GM21528 (cell line): ENCODE measurements around the gene FRMD3.
"Not testable (repeated sequence)": the region's sequence is repeated elsewhere in the genome, so short reads cannot be mapped to it uniquely, and the experiment has no call there.

Experiments used
- ATAC-seq: cut with Tn5 transposase; IDR thresholded peaks from one replicate; pipeline ENCODE4 v1.9.1; 2021; ENCODE audit warnings: mild to moderate bottlenecking, moderate library complexity; ENCODE audit not compliant: unreplicated experiment, low FRiP score

The FRMD3 gene

DNA sequence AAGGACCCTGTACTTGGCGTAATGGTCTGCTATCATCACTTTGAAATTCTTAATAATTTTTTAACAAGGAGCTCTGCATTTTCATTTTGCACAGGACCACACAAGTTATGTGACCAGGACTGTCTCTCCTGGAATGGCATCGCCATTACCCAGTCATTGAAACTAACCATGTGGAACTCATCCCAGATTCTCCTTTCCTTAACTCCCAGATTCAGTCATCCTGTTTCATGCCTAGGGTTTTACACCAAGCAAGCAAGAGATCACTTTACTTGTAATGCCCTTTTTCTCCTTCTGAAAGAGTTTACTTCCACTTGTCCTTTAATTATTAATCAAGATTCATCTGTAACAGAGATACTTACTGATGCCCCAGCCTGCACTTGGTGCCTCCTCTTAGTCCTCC lies 12.0 kb downstream of the FRMD3 start:
- ATAC-seq: no peak

- ATAC-seq: no peak
Measured at GRCh38 chr9:83523684-83524083, 14.5 kb downstream of the FRMD3 start.

- no peak for ATAC-seq
Measured at GRCh38 chr9:83521411-83521810, 16.8 kb downstream of the FRMD3 start.

DNA sequence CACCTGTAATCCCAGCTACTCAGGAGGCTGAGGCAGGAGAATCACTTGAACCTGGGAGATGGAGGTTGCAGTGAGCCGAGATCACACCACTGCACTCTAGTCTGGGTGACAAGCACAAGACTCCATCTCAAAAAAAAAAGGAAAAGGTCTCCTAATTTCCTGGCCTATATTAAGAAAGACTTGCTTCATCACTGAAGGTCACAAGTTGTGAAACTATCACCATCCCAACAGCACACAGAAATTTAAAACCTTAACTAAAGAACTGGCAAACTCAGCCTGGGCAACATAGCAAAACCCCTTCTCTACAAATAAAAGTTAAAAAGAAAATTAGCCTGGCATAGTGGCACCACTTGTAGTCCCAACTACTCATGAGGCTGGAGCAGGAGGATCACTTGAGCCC lies 17.2 kb downstream of the FRMD3 start:
- ATAC-seq: no peak

GRCh38 chr9:83520292-83520691 lies 17.9 kb downstream of the FRMD3 start:
- no peak for ATAC-seq

GRCh38 chr9:83517980-83518379 lies 20.2 kb downstream of the FRMD3 start:
- ATAC-seq: not testable (repeated sequence)

- no peak for ATAC-seq
Measured at GRCh38 chr9:83514767-83515166, 23.4 kb downstream of the FRMD3 start.

GRCh38 chr9:83512621-83513020 lies 25.6 kb downstream of the FRMD3 start:
- no peak for ATAC-seq

GRCh38 chr9:83511051-83511450 lies 27.1 kb downstream of the FRMD3 start:
- peak; percentile 91 for ATAC-seq

DNA sequence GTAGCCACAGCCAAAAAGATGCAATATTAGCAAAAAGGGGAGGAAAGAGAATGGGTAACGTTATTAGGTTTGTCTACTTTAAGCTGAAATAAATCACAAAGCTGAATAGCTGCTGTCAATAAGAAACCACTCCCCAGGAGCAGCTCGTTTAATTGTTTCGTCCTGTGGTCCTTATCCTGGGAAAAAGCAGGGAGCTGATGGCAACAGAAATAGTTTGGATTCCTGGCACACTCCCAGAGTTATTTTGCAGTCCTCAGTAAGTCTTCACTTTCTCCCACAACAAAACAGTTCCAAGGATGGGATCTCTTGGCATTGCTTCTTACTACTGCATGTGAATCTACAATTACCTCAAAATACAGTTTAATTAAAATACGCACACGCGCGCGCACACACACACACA lies 28.8 kb downstream of the FRMD3 start:
- ATAC-seq: no peak

DNA sequence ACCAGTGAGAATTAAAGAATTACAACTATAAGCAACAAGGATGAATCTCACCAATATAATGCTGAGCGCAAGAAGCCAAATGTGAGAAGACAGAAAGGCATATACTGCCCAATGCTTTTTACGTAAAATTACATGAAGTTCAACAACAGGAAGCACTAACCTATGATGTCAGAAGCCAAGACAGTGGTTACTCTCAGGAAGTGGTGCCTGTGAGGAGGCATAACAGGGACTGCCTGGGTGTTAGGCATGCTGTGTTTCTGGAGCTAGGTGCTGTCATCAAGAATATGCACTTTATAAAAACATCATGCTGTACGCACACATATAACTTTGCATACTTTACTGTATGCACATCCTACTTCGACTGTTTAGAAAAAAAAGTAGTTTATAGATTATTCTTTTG lies 30.1 kb downstream of the FRMD3 start:
- ATAC-seq: no peak

DNA sequence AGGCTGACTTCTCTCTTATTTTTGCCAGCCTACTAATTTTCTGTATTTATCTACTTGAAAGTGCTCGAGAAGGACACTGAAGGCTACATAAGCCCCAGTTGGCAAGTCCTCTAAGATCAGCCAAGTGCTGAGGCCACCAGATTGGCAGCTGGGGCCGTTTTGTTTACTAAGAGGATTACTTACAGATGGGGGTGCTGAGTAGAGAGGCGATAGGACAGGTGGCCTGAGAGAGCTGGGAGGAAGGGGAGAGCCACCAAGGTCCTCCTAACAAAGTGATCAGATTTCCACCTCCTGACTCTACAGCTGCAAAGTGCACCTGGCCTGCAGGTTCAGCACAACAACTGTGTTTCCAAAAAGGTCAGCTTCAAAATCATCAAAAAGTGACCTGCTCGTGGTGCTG lies 32.9 kb downstream of the FRMD3 start:
- ATAC-seq: no peak

- ATAC-seq: no peak
Measured at GRCh38 chr9:83503866-83504265, 34.3 kb downstream of the FRMD3 start.

GRCh38 chr9:83501565-83501964 lies 36.6 kb downstream of the FRMD3 start:
- no peak for ATAC-seq

- ATAC-seq: no peak
Measured at GRCh38 chr9:83497441-83497840, 40.8 kb downstream of the FRMD3 start.

GRCh38 chr9:83491995-83492394 lies 46.2 kb downstream of the FRMD3 start:
- ATAC-seq: no peak

- no peak for ATAC-seq
Measured at GRCh38 chr9:83491413-83491812, 46.8 kb downstream of the FRMD3 start.

- ATAC-seq: no peak
Measured at GRCh38 chr9:83489961-83490360, 48.2 kb downstream of the FRMD3 start.

DNA sequence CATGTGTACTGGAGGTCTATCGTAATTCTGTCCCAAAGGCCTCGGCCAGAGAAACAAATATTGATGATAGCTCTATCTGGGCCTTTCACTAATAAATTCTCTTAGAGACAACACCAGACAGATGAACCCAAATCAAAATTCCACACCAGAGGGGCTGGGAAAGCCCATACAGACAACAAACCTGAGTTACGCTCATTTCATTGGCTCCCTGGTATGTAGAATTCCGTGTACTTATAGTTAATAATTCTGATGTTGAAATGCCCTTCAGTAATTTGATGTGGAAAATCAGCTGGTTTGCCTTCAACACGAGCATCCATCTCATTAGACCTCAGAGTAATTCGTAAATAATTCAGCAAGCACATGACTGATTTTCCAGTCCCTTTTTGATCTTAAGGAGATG lies 53.2 kb downstream of the FRMD3 start:
- ATAC-seq: no peak

GRCh38 chr9:83483223-83483622 lies 55.0 kb downstream of the FRMD3 start:
- no peak for ATAC-seq

DNA sequence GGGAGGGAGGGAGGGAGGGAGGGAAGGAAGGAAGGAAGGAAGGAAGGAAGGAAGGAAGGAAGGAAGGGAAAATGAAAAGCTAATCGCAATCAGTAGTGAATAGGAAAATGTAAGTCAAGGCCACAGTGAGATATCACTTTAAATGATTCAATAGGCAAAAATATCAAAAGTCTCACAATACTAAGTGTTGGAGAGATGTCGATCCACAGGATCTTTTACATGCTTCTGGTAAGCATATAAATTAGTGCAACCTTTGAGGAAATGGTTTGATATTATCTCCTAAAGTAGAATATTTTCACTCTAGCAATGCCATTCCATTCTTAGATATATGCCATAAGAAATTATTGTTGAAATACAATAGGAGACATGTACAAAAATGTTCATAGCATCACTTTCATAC lies 58.4 kb downstream of the FRMD3 start:
- no peak for ATAC-seq

- no peak for ATAC-seq
Measured at GRCh38 chr9:83477571-83477970, 60.6 kb downstream of the FRMD3 start.

- ATAC-seq: no peak
Measured at GRCh38 chr9:83477120-83477519, 61.1 kb downstream of the FRMD3 start.
